Measurements from ENCODE around the gene ZC3H18.

DNA sequence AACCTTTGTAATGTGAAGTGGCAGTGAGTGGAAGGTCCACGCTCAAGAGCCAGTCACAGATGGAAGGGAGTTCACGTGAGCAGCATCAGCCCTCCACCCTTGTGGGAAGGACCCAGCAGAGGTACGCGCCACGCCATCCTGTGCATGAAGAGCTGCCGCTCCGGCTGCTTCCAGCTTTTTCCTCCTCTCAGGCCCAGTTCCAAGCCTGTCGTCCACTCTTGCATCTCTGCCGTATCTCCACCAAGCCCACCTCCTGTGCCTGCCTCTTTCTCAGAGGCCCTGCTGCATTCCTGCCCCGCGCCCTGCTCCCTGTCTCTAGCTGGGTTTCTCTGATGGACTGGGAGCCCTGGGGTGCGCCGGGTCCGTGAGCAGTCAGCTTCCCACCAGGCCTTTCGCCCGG, 10.2 kb downstream of the ZC3H18 start:
- TF ChIP-seq POLR2A (IDR thresholded peaks at IDR 0.05; ENCODE audit: low read depth, low read length) = no peak
- TF ChIP-seq POLR2AphosphoS5 (IDR thresholded peaks at IDR 0.05; ENCODE audit: low read depth, low read length) = no peak

Data from GM12892 (cell line).